ENCODE results near the gene PHLPP1. TPM values are rescaled to one million over a fixed set of nuclear protein-coding genes. Genes with fewer than 3 reads are reported as not detected.

Gene PHLPP1
- total and polyA plus RNA-seq, 2 of the 13 experiments (the other 11 are each of a cell fraction or from before 2014, with no cell fraction given) = 9.8 to 18.5 TPM

GRCh38 chr18:62755454-62755853 is 40.1 kb downstream of the PHLPP1 start:
- DNase-seq (ENCODE audit: low spot score) (no peak), FAIRE-seq (no peak), ATAC-seq (no peak)
- H3K9me3 ChIP-seq (ENCODE audit: low read length) = no peaks in the 10 kb centered on the region
- no peak overlapping the region for H2AFZ ChIP-seq (ENCODE audit: low read length)
- H3K4me1 ChIP-seq (ENCODE audit: insufficient read depth, low read length) = peaks cover 69% of the 10 kb centered on the region
- no TSS peak for BruUV-seq (replicated peaks)
- 0 out of 5 replicates have a peak, but pooled peaks cover 0 to 3% of the 10 kb centered on the region in 2 experiments for H3K36me3 ChIP-seq (replicated peaks in 1 of 2; ENCODE audit: control insufficient read depth in 1 of 2, insufficient read depth in 2 of 2, low read length in 2 of 2)
- no peak overlapping the region for H3K27ac ChIP-seq (ENCODE audit: extremely low read length, insufficient read depth, low read length)
- H3K4me3 ChIP-seq (replicated peaks in 1 of 3; ENCODE audit: insufficient read depth in 1 of 3, low read depth in 2 of 3, low read length in 3 of 3) = no peak overlapping the region
- H3K9ac ChIP-seq (ENCODE audit: insufficient read depth, low read depth, low read length) = no peak overlapping the region
- in situ Hi-C loops (cut with HindIII; ENCODE audit: extremely low pct_ligation_motif_present, low pct_unique_long_range_greater_than_20kb) (no loop called here), intact Hi-C loops (cut with micrococcal nuclease; ENCODE audit: unreplicated experiment) (loop anchor here (5.0 kb wide), 1 partner anchor 33 kb away; no protein-coding TSS in a partner anchor)
- ChIA-PET CTCF (ENCODE audit: low intra/inter-chr PET ratio, low total read pairs) (no interaction called here), POLR2A (no interaction called here)
- no peaks in the 10 kb centered on the region for H3K27me3 ChIP-seq (ENCODE audit: control insufficient read depth in 1 of 2, insufficient read depth in 2 of 2, low read length in 2 of 2)
- no peak overlapping the region for H3K4me2 ChIP-seq (ENCODE audit: low read depth, low read length)
- TF ChIP-seq ZNF564 (CRISPR knock-in tag; IDR thresholded peaks at IDR 0.05) = peak; percentile 94; the same call in 1 of the 2 replicates
- TF ChIP-seq SATB2 (CRISPR knock-in tag; IDR thresholded peaks at IDR 0.05) = no peak
- WGBS (ENCODE audit: low lambda C conversion rate) = 100% methylated on average over 1 of the region's 1 CpG
- peaks cover 99% of the 10 kb centered on the region for H3K79me2 ChIP-seq (ENCODE audit: insufficient read depth, low read length)
- peaks cover 14% of the 10 kb centered on the region for H4K20me1 ChIP-seq (ENCODE audit: insufficient read depth, low read length)

- no peaks in the 10 kb centered on the region for H3K27me3 ChIP-seq (ENCODE audit: control insufficient read depth in 1 of 2, insufficient read depth in 2 of 2, low read length in 2 of 2)
- DNase-seq (ENCODE audit: low spot score) (no peak), ATAC-seq (no peak), FAIRE-seq (no peak)
- no peak overlapping the region for H3K9ac ChIP-seq (ENCODE audit: insufficient read depth, low read depth, low read length)
- H3K27ac ChIP-seq (ENCODE audit: extremely low read length, insufficient read depth, low read length) = no peak overlapping the region
- H3K9me3 ChIP-seq (ENCODE audit: low read length) = no peaks in the 10 kb centered on the region
- peaks cover 64% of the 10 kb centered on the region for H3K4me1 ChIP-seq (ENCODE audit: insufficient read depth, low read length)
- H3K79me2 ChIP-seq (ENCODE audit: insufficient read depth, low read length) = peaks cover 99% of the 10 kb centered on the region
- ChIA-PET CTCF (ENCODE audit: low intra/inter-chr PET ratio, low total read pairs) (no interaction called here), POLR2A (no interaction called here)
- BruUV-seq (replicated peaks) = no TSS peak
- TF ChIP-seq TRIM24 (CRISPR knock-in tag; IDR thresholded peaks at IDR 0.05) (no peak), PREB (CRISPR knock-in tag; IDR thresholded peaks at IDR 0.05) (no peak), PRDM15 (CRISPR knock-in tag; IDR thresholded peaks at IDR 0.05) (no peak), ZNF3 (CRISPR knock-in tag; IDR thresholded peaks at IDR 0.05) (no peak), ONECUT2 (CRISPR knock-in tag; IDR thresholded peaks at IDR 0.05) (no peak), HMG20B (CRISPR knock-in tag; conservative IDR thresholded peaks at IDR 0.05) (no peak), ATF5 (CRISPR knock-in tag; IDR thresholded peaks at IDR 0.05; ENCODE audit: low read depth) (no peak), ATRX (CRISPR knock-in tag; IDR thresholded peaks at IDR 0.05; ENCODE audit: borderline replicate concordance) (no peak)
- H3K36me3 ChIP-seq (replicated peaks in 1 of 2; ENCODE audit: control insufficient read depth in 1 of 2, insufficient read depth in 2 of 2, low read length in 2 of 2) = 0 out of 5 replicates have a peak, but pooled peaks cover 0 to 3% of the 10 kb centered on the region in 2 experiments
- no peak overlapping the region for H3K4me3 ChIP-seq (replicated peaks in 1 of 3; ENCODE audit: insufficient read depth in 1 of 3, low read depth in 2 of 3, low read length in 3 of 3)
- in situ Hi-C loops (cut with HindIII; ENCODE audit: extremely low pct_ligation_motif_present, low pct_unique_long_range_greater_than_20kb) (no loop called here), intact Hi-C loops (cut with micrococcal nuclease; ENCODE audit: unreplicated experiment) (loop anchor here (5.0 kb wide), 1 partner anchor 34 kb away; no protein-coding TSS in a partner anchor)
- H2AFZ ChIP-seq (ENCODE audit: low read length) = no peak overlapping the region
- peaks cover 14% of the 10 kb centered on the region for H4K20me1 ChIP-seq (ENCODE audit: insufficient read depth, low read length)
- H3K4me2 ChIP-seq (ENCODE audit: low read depth, low read length) = no peak overlapping the region
- WGBS (ENCODE audit: low lambda C conversion rate) = 91% methylated on average over 2 of the region's 2 CpGs
Observed at GRCh38 chr18:62755946-62756345, 40.6 kb downstream of the PHLPP1 start.
